ENCODE results near the gene SPRY1. TPM values are rescaled to one million over a fixed set of nuclear protein-coding genes. Genes with fewer than 3 reads are reported as not detected.

Gene SPRY1
- total and polyA plus RNA-seq, 9 of the 15 experiments (the other 6 are each of a cell fraction or from before 2014, with no cell fraction given) = 0.18 to 1.9 (median 0.45) TPM; not detected in 1

DNA sequence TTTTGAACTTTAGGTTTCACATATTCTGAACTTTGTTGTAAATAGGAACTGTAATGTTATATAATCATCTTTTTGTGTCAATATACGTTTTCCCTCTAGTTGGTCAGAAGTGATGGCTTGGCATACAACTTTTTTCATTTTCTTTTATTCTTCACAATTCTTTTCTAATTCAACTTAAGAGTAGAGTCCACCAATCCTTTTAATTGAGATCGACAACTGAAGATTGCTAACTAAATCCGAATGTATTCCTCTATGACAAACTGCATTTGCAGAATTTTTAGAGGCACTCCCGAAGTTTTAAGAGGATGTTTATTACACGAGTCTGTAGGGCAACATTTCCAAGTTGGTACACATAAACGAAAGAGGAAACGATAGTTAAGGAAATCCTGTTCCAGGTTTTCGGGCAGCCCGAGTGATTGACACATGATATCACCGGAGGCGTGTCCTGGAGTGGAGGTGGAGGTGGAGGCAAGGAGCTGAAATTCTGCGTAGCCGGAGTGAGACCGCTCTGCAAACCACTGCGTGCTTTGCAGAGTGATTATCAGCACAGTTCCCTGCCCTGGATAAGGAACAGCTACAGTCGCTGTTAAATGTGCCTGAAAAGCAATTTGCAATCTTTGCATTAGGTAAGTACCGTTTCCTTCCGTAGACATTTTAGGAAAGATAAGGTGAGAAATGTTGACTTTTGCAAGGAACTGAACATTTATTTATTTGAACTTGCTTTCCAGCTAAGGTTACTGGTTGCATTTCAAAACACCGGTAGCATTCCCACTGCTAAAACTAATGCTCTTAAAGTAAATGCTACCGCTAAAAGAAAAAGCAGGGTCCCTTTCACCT, at the start of gene SPRY1 (continued):
- TF ChIP-seq, protein P1, sequence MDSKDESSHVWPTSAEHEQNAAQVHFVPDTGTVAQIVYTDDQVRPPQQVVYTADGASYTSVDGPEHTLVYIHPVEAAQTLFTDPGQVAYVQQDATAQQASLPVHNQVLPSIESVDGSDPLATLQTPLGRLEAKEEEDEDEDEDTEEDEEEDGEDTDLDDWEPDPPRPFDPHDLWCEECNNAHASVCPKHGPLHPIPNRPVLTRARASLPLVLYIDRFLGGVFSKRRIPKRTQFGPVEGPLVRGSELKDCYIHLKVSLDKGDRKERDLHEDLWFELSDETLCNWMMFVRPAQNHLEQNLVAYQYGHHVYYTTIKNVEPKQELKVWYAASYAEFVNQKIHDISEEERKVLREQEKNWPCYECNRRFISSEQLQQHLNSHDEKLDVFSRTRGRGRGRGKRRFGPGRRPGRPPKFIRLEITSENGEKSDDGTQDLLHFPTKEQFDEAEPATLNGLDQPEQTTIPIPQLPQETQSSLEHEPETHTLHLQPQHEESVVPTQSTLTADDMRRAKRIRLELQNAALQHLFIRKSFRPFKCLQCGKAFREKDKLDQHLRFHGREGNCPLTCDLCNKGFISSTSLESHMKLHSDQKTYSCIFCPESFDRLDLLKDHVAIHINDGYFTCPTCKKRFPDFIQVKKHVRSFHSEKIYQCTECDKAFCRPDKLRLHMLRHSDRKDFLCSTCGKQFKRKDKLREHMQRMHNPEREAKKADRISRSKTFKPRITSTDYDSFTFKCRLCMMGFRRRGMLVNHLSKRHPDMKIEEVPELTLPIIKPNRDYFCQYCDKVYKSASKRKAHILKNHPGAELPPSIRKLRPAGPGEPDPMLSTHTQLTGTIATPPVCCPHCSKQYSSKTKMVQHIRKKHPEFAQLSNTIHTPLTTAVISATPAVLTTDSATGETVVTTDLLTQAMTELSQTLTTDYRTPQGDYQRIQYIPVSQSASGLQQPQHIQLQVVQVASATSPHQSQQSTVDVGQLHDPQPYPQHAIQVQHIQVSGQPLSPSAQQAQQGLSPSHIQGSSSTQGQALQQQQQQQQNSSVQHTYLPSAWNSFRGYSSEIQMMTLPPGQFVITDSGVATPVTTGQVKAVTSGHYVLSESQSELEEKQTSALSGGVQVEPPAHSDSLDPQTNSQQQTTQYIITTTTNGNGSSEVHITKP (IDR thresholded peaks at IDR 0.05; ENCODE audit: partially characterized antibody) = no peak
- TF ChIP-seq, protein P2, sequence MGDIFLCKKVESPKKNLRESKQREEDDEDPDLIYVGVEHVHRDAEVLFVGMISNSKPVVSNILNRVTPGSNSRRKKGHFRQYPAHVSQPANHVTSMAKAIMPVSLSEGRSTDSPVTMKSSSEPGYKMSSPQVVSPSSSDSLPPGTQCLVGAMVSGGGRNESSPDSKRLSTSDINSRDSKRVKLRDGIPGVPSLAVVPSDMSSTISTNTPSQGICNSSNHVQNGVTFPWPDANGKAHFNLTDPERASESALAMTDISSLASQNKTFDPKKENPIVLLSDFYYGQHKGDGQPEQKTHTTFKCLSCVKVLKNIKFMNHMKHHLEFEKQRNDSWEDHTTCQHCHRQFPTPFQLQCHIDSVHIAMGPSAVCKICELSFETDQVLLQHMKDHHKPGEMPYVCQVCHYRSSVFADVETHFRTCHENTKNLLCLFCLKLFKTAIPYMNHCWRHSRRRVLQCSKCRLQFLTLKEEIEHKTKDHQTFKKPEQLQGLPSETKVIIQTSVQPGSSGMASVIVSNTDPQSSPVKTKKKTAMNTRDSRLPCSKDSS (IDR thresholded peaks at IDR 0.05; ENCODE audit: low read depth, partially characterized antibody) = no peak
- TF ChIP-seq, protein P3, sequence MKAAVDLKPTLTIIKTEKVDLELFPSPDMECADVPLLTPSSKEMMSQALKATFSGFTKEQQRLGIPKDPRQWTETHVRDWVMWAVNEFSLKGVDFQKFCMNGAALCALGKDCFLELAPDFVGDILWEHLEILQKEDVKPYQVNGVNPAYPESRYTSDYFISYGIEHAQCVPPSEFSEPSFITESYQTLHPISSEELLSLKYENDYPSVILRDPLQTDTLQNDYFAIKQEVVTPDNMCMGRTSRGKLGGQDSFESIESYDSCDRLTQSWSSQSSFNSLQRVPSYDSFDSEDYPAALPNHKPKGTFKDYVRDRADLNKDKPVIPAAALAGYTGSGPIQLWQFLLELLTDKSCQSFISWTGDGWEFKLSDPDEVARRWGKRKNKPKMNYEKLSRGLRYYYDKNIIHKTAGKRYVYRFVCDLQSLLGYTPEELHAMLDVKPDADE (conservative IDR thresholded peaks at IDR 0.05; ENCODE audit: control insufficient read depth, low read depth, low read length) = no peak
- TF ChIP-seq, protein P4, sequence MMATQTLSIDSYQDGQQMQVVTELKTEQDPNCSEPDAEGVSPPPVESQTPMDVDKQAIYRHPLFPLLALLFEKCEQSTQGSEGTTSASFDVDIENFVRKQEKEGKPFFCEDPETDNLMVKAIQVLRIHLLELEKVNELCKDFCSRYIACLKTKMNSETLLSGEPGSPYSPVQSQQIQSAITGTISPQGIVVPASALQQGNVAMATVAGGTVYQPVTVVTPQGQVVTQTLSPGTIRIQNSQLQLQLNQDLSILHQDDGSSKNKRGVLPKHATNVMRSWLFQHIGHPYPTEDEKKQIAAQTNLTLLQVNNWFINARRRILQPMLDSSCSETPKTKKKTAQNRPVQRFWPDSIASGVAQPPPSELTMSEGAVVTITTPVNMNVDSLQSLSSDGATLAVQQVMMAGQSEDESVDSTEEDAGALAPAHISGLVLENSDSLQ (IDR thresholded peaks at IDR 0.05) = peak; percentile 98
- TF ChIP-seq PHB (CRISPR knock-in tag; IDR thresholded peaks at IDR 0.05) (no peak), TCF7 (IDR thresholded peaks at IDR 0.05; ENCODE audit: borderline replicate concordance) (no peak), LEF1 (IDR thresholded peaks at IDR 0.05) (no peak), SPI1 (IDR thresholded peaks at IDR 0.05; ENCODE audit: borderline replicate concordance, low read depth, low read length) (peak; percentile 47; the same call in 1 of the 2 replicates), CC2D1A (IDR thresholded peaks at IDR 0.05) (0 out of 2 replicates have a peak, but pooled peaks have one; percentile 24), ATF7 (IDR thresholded peaks at IDR 0.05) (0 out of 2 replicates have a peak, but pooled peaks have one; percentile 59), CXXC5 (CRISPR knock-in tag; IDR thresholded peaks at IDR 0.05) (peak; percentile 18; the same call in 1 of the 2 replicates)
- TF ChIP-seq, protein P5, sequence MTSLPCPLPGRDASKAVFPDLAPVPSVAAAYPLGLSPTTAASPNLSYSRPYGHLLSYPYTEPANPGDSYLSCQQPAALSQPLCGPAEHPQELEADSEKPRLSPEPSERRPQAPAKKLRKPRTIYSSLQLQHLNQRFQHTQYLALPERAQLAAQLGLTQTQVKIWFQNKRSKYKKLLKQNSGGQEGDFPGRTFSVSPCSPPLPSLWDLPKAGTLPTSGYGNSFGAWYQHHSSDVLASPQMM (CRISPR knock-in tag; IDR thresholded peaks at IDR 0.05) = no peak
- TF ChIP-seq, protein P6, sequence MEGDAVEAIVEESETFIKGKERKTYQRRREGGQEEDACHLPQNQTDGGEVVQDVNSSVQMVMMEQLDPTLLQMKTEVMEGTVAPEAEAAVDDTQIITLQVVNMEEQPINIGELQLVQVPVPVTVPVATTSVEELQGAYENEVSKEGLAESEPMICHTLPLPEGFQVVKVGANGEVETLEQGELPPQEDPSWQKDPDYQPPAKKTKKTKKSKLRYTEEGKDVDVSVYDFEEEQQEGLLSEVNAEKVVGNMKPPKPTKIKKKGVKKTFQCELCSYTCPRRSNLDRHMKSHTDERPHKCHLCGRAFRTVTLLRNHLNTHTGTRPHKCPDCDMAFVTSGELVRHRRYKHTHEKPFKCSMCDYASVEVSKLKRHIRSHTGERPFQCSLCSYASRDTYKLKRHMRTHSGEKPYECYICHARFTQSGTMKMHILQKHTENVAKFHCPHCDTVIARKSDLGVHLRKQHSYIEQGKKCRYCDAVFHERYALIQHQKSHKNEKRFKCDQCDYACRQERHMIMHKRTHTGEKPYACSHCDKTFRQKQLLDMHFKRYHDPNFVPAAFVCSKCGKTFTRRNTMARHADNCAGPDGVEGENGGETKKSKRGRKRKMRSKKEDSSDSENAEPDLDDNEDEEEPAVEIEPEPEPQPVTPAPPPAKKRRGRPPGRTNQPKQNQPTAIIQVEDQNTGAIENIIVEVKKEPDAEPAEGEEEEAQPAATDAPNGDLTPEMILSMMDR (IDR thresholded peaks at IDR 0.05 in 2 of 3, conservative IDR thresholded peaks at IDR 0.05 in 1 of 3; ENCODE audit: insufficient read depth in 2 of 3, low read depth in 1 of 3, low read length in 3 of 3) = no peak

Measured in K562 (cell line).